SK-N-MC (cell line): Measurements from ENCODE around the gene MAGEH1.

Experiments used
- DNase-seq: peaks from one replicate; pipeline ENCODE4 v3.0.0-alpha.2; 2011; ENCODE audit warnings: low read depth, low spot score
- H3K27ac ChIP-seq: fragments of 200-600 bp; sonication (generic); 2 replicates; pipeline ENCODE4 v1.5.1; 2016; ENCODE audit warnings: mixed run types
- H3K36me3 ChIP-seq: fragments of 200-600 bp; sonication (generic); 2 replicates; pipeline ENCODE4 v1.6.1; 2017; ENCODE audit warnings: antibody characterized with exemption, low read length, mixed read lengths; ENCODE audit not compliant: insufficient read depth
- H3K4me3 ChIP-seq: fragments of 200-600 bp; sonication (generic); 2 replicates; pipeline ENCODE4 v1.5.1; 2016
- H3K9ac ChIP-seq: fragments of 200-600 bp; sonication (generic); 2 replicates; pipeline ENCODE4 v1.8.0; 2017; ENCODE audit warnings: mixed run types, mixed read lengths; ENCODE audit not compliant: insufficient read length
- H3K9me3 ChIP-seq: fragments of 200-600 bp; sonication (generic); 2 replicates; pipeline ENCODE4 v1.6.1; 2017; ENCODE audit warnings: low read depth, mild to moderate bottlenecking, antibody characterized with exemption, low read length, moderate library complexity, mixed read lengths
- EZH2 ChIP-seq: fragments of 200-600 bp; sonication (generic); IDR thresholded peaks from one replicate; pipeline ENCODE4 v1.6.1; 2017; ENCODE audit warnings: antibody characterized with exemption
- FOXP2 ChIP-seq: optimal IDR thresholded peaks from 2 replicates; pipeline ENCODE3; 2011; ENCODE audit warnings: mild to moderate bottlenecking, moderate library complexity; ENCODE audit not compliant: insufficient read depth; ENCODE audit errors: extremely low read length, control extremely low read depth
- POLR2AphosphoS5 ChIP-seq: IDR thresholded peaks from 2 replicates; pipeline ENCODE4 v1.6.1; 2012; ENCODE audit warnings: mild to moderate bottlenecking, low read depth, low read length, borderline replicate concordance

Gene MAGEH1

DNA sequence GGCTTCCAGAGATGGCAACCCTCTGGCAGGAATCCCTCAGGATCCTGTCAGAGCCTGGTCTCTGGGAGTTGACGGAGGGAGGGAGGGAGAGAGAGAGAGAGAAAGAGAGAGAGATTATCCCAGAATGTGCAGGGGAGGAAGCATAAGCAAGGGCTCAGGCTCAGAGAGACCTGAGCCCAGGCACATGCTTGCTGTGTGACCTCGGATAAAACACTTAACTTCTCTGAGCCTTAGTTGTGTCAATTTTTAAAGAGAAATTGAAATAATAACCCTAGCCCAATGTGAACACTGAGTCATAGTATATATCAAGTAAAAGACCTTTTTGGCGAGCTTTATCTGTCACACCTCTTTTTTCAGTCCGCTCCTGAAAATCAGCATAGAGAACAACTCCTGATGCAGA is 38.2 kb downstream of the MAGEH1 start:
- no peaks in the 10 kb centered on the region for H3K9me3 ChIP-seq
- H3K4me3 ChIP-seq = peak overlapping the region; percentile 84; the same call in 1 of the 2 replicates
- DNase-seq = no peak
- H3K27ac ChIP-seq = no peak overlapping the region
- H3K36me3 ChIP-seq = no peaks in the 10 kb centered on the region
- TF ChIP-seq POLR2AphosphoS5 = no peak
- TF ChIP-seq FOXP2 = no peak
- no peak for TF ChIP-seq EZH2
- no peak overlapping the region for H3K9ac ChIP-seq

DNA sequence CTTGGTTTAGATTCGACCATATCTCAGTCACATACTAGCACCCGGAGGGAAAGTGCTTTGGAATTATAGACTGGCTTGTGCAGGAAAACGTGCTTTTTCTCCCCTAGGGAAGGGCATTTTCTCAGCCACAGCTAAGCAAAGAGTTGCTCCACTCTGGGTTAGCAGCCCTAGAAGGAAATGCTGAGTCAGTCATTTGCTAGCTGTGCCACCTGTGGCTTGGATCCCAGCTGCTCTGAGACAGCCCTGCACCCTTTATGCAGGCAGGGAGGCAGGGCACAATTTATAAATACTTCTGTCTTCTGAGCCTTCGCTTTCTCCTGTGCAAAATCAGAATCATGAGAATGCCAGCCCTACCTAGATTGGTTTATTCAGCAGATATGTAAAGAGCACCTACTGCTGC is 39.0 kb downstream of the MAGEH1 start:
- TF ChIP-seq POLR2AphosphoS5 (no peak), EZH2 (no peak), FOXP2 (no peak)
- Histone ChIP-seq H3K36me3 (no peaks in the 10 kb centered on the region), H3K4me3 (no peak overlapping the region), H3K9ac (no peak overlapping the region), H3K9me3 (no peaks in the 10 kb centered on the region), H3K27ac (0 out of 2 replicates have a peak overlapping the region, but pooled peaks have one; percentile 31)
- DNase-seq = no peak
